Measurements from ENCODE around the gene MAGI2. TPM values are rescaled to one million over a fixed set of nuclear protein-coding genes. Genes with fewer than 3 reads are reported as not detected.

Gene MAGI2
- total RNA-seq, 3 donors from 2014 or later (not counting 1 experiment from before 2014, with no cell fraction given), result 0.09 to 0.48 (median 0.27) TPM

DNA sequence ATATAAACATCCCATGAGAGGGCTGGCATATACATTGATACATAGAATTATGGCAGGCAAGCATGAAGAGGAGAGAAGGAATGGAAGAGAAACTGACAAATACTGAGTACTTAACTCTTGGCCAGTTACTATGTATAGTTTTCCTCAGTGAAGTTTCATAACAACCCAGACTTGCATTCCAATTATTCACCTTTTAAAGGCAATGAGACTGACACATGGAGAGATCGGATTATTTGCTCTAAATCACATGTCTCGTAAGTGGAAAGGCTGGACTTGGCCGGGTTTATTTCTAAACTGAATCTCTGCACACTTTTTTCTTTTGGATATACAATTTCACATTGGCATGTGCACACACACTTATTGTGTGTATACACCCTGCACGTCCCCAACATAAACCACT is 1106.6 kb downstream of the MAGI2 start:
- Histone ChIP-seq H3K9me3 (ENCODE audit: control insufficient read depth, insufficient read depth, low read length) (no peaks in the 10 kb centered on the region), H3K36me3 (ENCODE audit: control insufficient read depth, insufficient read depth, low read length) (no peaks in the 10 kb centered on the region), H3K27me3 (ENCODE audit: control insufficient read depth, insufficient read depth, low read length) (no peaks in the 10 kb centered on the region), H3K4me1 (ENCODE audit: control insufficient read depth, insufficient read depth, low read length) (no peaks in the 10 kb centered on the region), H3K4me3 (ENCODE audit: low read length) (no peak overlapping the region), H3K27ac (ENCODE audit: low read length) (no peak overlapping the region)
- Mint-ChIP-seq H3K4me3 (no peak overlapping the region), H3K9me3 (no peaks in the 10 kb centered on the region), H3K36me3 (no peaks in the 10 kb centered on the region), H3K4me1 (no peaks in the 10 kb centered on the region), H3K27ac (no peak overlapping the region), H3K27me3 (ENCODE audit: low read depth in 2 of 2) (no peaks in the 10 kb centered on the region)
- DNase-seq (no peak), ATAC-seq (no peak)
- 93% methylated on average over 4 of the region's 4 CpGs for WGBS (ENCODE audit: insufficient coverage)
- TF ChIP-seq, protein P1, sequence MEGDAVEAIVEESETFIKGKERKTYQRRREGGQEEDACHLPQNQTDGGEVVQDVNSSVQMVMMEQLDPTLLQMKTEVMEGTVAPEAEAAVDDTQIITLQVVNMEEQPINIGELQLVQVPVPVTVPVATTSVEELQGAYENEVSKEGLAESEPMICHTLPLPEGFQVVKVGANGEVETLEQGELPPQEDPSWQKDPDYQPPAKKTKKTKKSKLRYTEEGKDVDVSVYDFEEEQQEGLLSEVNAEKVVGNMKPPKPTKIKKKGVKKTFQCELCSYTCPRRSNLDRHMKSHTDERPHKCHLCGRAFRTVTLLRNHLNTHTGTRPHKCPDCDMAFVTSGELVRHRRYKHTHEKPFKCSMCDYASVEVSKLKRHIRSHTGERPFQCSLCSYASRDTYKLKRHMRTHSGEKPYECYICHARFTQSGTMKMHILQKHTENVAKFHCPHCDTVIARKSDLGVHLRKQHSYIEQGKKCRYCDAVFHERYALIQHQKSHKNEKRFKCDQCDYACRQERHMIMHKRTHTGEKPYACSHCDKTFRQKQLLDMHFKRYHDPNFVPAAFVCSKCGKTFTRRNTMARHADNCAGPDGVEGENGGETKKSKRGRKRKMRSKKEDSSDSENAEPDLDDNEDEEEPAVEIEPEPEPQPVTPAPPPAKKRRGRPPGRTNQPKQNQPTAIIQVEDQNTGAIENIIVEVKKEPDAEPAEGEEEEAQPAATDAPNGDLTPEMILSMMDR (IDR thresholded peaks at IDR 0.05), result no peak
- intact Hi-C loops (cut with micrococcal nuclease), result no loop called here

DNA sequence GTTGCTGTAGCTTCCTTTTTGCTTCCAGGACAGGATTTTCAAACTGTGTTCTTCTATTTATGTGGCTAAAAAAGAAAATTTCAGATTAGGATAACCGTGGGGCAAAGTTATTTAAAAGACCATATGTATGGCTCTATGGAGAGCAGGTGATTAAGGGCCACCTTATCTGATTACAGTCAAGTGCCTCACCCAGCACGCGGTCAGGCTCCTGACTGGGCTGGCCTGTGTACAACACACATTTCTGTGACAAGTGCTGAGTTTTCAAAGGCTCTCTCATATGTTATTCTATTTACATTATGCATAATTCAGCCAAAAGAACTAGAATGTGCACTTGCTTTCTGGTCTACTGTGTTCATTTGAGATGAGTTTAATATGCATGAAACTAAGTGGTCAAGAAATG is 1107.5 kb downstream of the MAGI2 start:
- 88% methylated on average over 3 of the region's 3 CpGs for WGBS (ENCODE audit: insufficient coverage)

DNA sequence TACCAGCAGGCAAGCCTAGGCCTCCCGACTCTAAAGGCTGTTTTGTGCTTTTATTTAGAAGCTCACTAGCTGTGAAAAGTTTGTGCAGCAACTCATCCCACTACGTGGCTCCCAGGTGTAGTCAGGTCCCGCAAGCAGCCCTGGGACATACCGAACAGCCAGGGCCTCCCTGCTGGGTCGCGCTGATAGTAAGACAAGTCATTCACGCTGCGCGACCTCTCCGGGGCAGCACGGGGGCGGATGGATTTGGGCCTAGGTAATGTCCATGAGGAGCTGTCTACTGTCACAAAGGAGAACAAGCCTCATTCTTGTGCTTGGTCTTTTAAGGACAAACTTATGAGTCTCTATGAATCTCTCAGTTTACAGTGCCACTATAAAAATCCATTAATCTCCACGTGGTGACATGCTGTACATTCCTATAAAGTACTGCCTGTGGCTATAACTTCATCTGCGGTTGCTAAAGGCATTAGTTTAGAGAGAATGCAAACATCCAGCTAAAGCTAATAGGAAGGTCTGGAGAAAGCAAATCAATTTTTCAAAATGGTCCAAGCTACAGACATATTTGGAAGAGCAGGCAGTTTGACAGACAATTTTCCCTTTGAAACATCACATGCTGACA is 1108.1 kb downstream of the MAGI2 start:
- no peaks in the 10 kb centered on the region for H3K36me3 ChIP-seq (ENCODE audit: control insufficient read depth, insufficient read depth, low read length)
- Mint-ChIP-seq H3K27me3 (ENCODE audit: low read depth in 2 of 2) (no peaks in the 10 kb centered on the region), H3K27ac (no peak overlapping the region), H3K4me1 (no peaks in the 10 kb centered on the region), H3K36me3 (no peaks in the 10 kb centered on the region), H3K9me3 (peaks cover 0 to 2% of the 10 kb centered on the region in 2 donors), H3K4me3 (no peak overlapping the region)
- H3K9me3 ChIP-seq (ENCODE audit: control insufficient read depth, insufficient read depth, low read length), result no peaks in the 10 kb centered on the region
- TF ChIP-seq, protein P1 (IDR thresholded peaks at IDR 0.05), result no peak
- no peaks in the 10 kb centered on the region for H3K27me3 ChIP-seq (ENCODE audit: control insufficient read depth, insufficient read depth, low read length)
- intact Hi-C loops (cut with micrococcal nuclease), result no loop called here
- DNase-seq (no peak), ATAC-seq (no peak)
- H3K4me1 ChIP-seq (ENCODE audit: control insufficient read depth, insufficient read depth, low read length), result no peaks in the 10 kb centered on the region
- H3K4me3 ChIP-seq (ENCODE audit: low read length), result no peak overlapping the region
- 90% methylated on average over 14 of the region's 14 CpGs for WGBS (ENCODE audit: insufficient coverage)
- no peak overlapping the region for H3K27ac ChIP-seq (ENCODE audit: low read length)

More for the DNA sequence above, 1107.5 kb downstream of the MAGI2 start:
- no peaks in the 10 kb centered on the region for H3K36me3 ChIP-seq (ENCODE audit: control insufficient read depth, insufficient read depth, low read length)
- Mint-ChIP-seq H3K4me3 (no peak overlapping the region), H3K36me3 (no peaks in the 10 kb centered on the region), H3K4me1 (no peaks in the 10 kb centered on the region), H3K27me3 (ENCODE audit: low read depth in 2 of 2) (no peaks in the 10 kb centered on the region), H3K9me3 (peaks cover 0 to 1% of the 10 kb centered on the region in 2 donors), H3K27ac (no peak overlapping the region)
- no peaks in the 10 kb centered on the region for H3K9me3 ChIP-seq (ENCODE audit: control insufficient read depth, insufficient read depth, low read length)
- no peak overlapping the region for H3K4me3 ChIP-seq (ENCODE audit: low read length)
- TF ChIP-seq, protein P1 (IDR thresholded peaks at IDR 0.05), result no peak
- no peak overlapping the region for H3K27ac ChIP-seq (ENCODE audit: low read length)
- no peaks in the 10 kb centered on the region for H3K4me1 ChIP-seq (ENCODE audit: control insufficient read depth, insufficient read depth, low read length)
- intact Hi-C loops (cut with micrococcal nuclease), result no loop called here
- no peaks in the 10 kb centered on the region for H3K27me3 ChIP-seq (ENCODE audit: control insufficient read depth, insufficient read depth, low read length)
- ATAC-seq (no peak), DNase-seq (no peak)

DNA sequence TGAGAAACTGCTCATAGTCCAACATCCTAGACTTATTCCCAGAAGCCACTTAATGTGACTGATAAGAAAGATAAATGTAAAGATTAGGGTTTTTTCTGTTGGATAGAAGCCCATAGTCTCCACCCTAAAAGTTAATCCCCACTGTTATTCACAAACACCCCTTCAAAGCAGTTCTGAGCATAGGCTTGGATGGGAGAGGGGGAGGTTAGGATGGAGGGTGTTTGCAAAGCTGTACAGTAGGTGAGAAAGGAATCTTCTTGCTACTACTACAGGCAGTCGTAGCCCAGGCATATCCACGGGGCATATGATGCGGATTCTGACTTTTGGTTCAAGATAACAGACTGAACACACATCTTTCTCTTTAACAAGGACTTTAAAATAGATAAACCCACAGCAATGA is 1119.0 kb downstream of the MAGI2 start:
- no peak overlapping the region for H3K27ac ChIP-seq (ENCODE audit: low read length)
- Mint-ChIP-seq H3K4me1 (no peaks in the 10 kb centered on the region), H3K27ac (no peak overlapping the region), H3K9me3 (peaks cover 2% of the 10 kb centered on the region in 2 donors), H3K4me3 (no peak overlapping the region), H3K36me3 (no peaks in the 10 kb centered on the region), H3K27me3 (ENCODE audit: low read depth in 2 of 2) (no peaks in the 10 kb centered on the region)
- no peak for ATAC-seq
- WGBS (ENCODE audit: insufficient coverage), result 94% methylated on average over 3 of the region's 3 CpGs
- no peak for DNase-seq
- TF ChIP-seq, protein P1 (IDR thresholded peaks at IDR 0.05), result no peak
- no peaks in the 10 kb centered on the region for H3K36me3 ChIP-seq (ENCODE audit: control insufficient read depth, insufficient read depth, low read length)
- H3K4me1 ChIP-seq (ENCODE audit: control insufficient read depth, insufficient read depth, low read length), result no peaks in the 10 kb centered on the region
- intact Hi-C loops (cut with micrococcal nuclease), result no loop called here
- H3K4me3 ChIP-seq (ENCODE audit: low read length), result no peak overlapping the region
- H3K9me3 ChIP-seq (ENCODE audit: control insufficient read depth, insufficient read depth, low read length), result no peaks in the 10 kb centered on the region
- H3K27me3 ChIP-seq (ENCODE audit: control insufficient read depth, insufficient read depth, low read length), result no peaks in the 10 kb centered on the region

Measured in natural killer cell (primary cell).